Keratinocyte (primary cell): ENCODE measurements around the gene CRHR2. TPM values are rescaled to one million over a fixed set of nuclear protein-coding genes. Genes with fewer than 3 reads are reported as not detected.

Experiments used
- DNase-seq: peaks from one replicate; pipeline ENCODE4 v3.0.0-alpha.2; 2011; ENCODE audit warnings: low read depth, missing footprints, low spot score
- FAIRE-seq: peaks from 2 replicates; lab custom pipeline; 2011; peaks lifted over from hg19 to GRCh38; lab: Jason Lieb, UNC
- H2AFZ ChIP-seq: 2 replicates; pipeline ENCODE4 v1.6.0; 2012; ENCODE audit warnings: low read length, control low read depth, inconsistent platforms; ENCODE audit not compliant: control insufficient read depth
- H3K27ac ChIP-seq: 2 replicates; pipeline ENCODE4 v1.5.1; 2011; ENCODE audit warnings: low read length; ENCODE audit not compliant: control insufficient read depth, insufficient read depth
- H3K27me3 ChIP-seq: 3 replicates; pipeline ENCODE4 v1.6.0; 2011; ENCODE audit warnings: low read length; ENCODE audit not compliant: control insufficient read depth, insufficient read depth; ENCODE audit errors: extremely low read depth
- H3K36me3 ChIP-seq, 2 experiments: 2 replicates in 1 of 2; 3 replicates in 1 of 2; pipeline ENCODE4 v1.5.1; 2011; ENCODE audit warnings: low read length in 2 of 2, mild to moderate bottlenecking in 1 of 2; ENCODE audit not compliant: control insufficient read depth in 2 of 2, insufficient read depth in 2 of 2; ENCODE audit errors: extremely low read depth in 1 of 2
- H3K4me1 ChIP-seq: 3 replicates; pipeline ENCODE4 v1.5.1; 2011; ENCODE audit warnings: low read length; ENCODE audit not compliant: control insufficient read depth, insufficient read depth; ENCODE audit errors: extremely low read depth
- H3K4me2 ChIP-seq: 3 replicates; pipeline ENCODE4 v1.6.0; 2011; ENCODE audit warnings: low read depth, low read length; ENCODE audit not compliant: control insufficient read depth, insufficient read depth; ENCODE audit errors: extremely low read depth
- H3K4me3 ChIP-seq, 3 experiments: fragments of 200-600 bp in 1 of 3; sonication (generic) in 1 of 3; 2 replicates in 2 of 3; 3 replicates in 1 of 3; pipeline ENCODE4 v1.5.1; 2011 to 2016; ENCODE audit warnings: low read length in 3 of 3, mild to moderate bottlenecking in 3 of 3, control low read depth in 2 of 3, inconsistent platforms in 1 of 3, low read depth in 1 of 3, mixed read lengths in 1 of 3, mixed run types in 1 of 3, moderate library complexity in 1 of 3; ENCODE audit not compliant: control insufficient read depth in 2 of 3, insufficient read depth in 2 of 3; ENCODE audit errors: extremely low read depth in 1 of 3
- H3K79me2 ChIP-seq: 2 replicates; pipeline ENCODE4 v1.6.0; 2012; ENCODE audit warnings: low read length; ENCODE audit not compliant: control insufficient read depth, insufficient read depth
- H3K9ac ChIP-seq: 3 replicates; pipeline ENCODE4 v1.6.0; 2011; ENCODE audit warnings: low read length; ENCODE audit not compliant: control insufficient read depth, insufficient read depth; ENCODE audit errors: extremely low read depth
- H3K9me1 ChIP-seq: 3 replicates; pipeline ENCODE4 v1.6.0; 2011; ENCODE audit warnings: low read length; ENCODE audit not compliant: control insufficient read depth, insufficient read depth; ENCODE audit errors: extremely low read depth
- H3K9me3 ChIP-seq: 2 replicates; pipeline ENCODE4 v1.5.1; 2012; ENCODE audit warnings: low read depth, low read length; ENCODE audit not compliant: control insufficient read depth
- H4K20me1 ChIP-seq: 3 replicates; pipeline ENCODE4 v1.6.0; 2011; ENCODE audit warnings: low read length; ENCODE audit not compliant: control insufficient read depth, insufficient read depth; ENCODE audit errors: extremely low read depth
- EZH2 ChIP-seq: IDR thresholded peaks from one replicate; pipeline ENCODE4 v1.6.1; 2012; ENCODE audit warnings: inconsistent platforms, mild to moderate bottlenecking, low read length, moderate library complexity
- dilution Hi-C: fragments of 300-500 bp; cut with MboI; formaldehyde crosslinking; loops from one replicate; pipeline ENCODE4 v1.7.0; 2020; ENCODE audit warnings: low sequenced_read_pairs; ENCODE audit not compliant: extremely low pct_ligation_motif_present
- polyA plus RNA-seq, 5 experiments: library from polyadenylated mRNA; depleted of rRNA in 3 of 5; stranded (reverse) in 3 of 5; stranded (forward) in 1 of 5; unstranded in 1 of 5; fragments of >200 nt; gene quantifications; 1 replicate in 1 of 5; 2 replicates in 3 of 5; 3 replicates in 1 of 5; pipeline versions ENCODE4 v1.2.1 to v1.2.3, GENCODE V29; 2011 to 2012; ENCODE audit warnings: missing spikeins in 2 of 5, low read depth in 1 of 5, low replicate concordance in 1 of 5
- TF ChIP-seq, protein P1 (sequence below), 3 experiments: IDR thresholded peaks in 1 of 3; conservative IDR thresholded peaks in 1 of 3; optimal IDR thresholded peaks in 1 of 3; 2 replicates in 2 of 3; 3 replicates in 1 of 3; pipeline versions ENCODE3 to v1.5.1; 2011; ENCODE audit warnings: low read length in 3 of 3, mild to moderate bottlenecking in 3 of 3, moderate library complexity in 2 of 3, control low read depth in 1 of 3, inconsistent platforms in 1 of 3; ENCODE audit not compliant: insufficient read depth in 2 of 3; ENCODE audit errors: extremely low read depth in 1 of 3

CRHR2 gene
- polyA plus RNA-seq, 1 donor (not counting 4 experiments of a cell fraction or from before 2014, with no cell fraction given): not detected

GRCh38 chr7:30705596-30705995 lies 23.3 kb upstream of the CRHR2 start:
- Histone ChIP-seq H3K4me3 (no peak overlapping the region), H3K9me1 (no peaks in the 10 kb centered on the region), H3K9me3 (no peaks in the 10 kb centered on the region), H3K4me1 (no peaks in the 10 kb centered on the region), H4K20me1 (no peaks in the 10 kb centered on the region), H3K79me2 (no peaks in the 10 kb centered on the region), H3K4me2 (no peak overlapping the region), H3K9ac (no peak overlapping the region), H3K27ac (no peak overlapping the region), H3K36me3 (no peaks in the 10 kb centered on the region), H2AFZ (no peak overlapping the region), H3K27me3 (peaks cover 22% of the 10 kb centered on the region)
- DNase-seq (no peak), FAIRE-seq (no peak)
- dilution Hi-C loops: no loop called here
- TF ChIP-seq EZH2: no peak
- TF ChIP-seq, protein P1, sequence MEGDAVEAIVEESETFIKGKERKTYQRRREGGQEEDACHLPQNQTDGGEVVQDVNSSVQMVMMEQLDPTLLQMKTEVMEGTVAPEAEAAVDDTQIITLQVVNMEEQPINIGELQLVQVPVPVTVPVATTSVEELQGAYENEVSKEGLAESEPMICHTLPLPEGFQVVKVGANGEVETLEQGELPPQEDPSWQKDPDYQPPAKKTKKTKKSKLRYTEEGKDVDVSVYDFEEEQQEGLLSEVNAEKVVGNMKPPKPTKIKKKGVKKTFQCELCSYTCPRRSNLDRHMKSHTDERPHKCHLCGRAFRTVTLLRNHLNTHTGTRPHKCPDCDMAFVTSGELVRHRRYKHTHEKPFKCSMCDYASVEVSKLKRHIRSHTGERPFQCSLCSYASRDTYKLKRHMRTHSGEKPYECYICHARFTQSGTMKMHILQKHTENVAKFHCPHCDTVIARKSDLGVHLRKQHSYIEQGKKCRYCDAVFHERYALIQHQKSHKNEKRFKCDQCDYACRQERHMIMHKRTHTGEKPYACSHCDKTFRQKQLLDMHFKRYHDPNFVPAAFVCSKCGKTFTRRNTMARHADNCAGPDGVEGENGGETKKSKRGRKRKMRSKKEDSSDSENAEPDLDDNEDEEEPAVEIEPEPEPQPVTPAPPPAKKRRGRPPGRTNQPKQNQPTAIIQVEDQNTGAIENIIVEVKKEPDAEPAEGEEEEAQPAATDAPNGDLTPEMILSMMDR (optimal IDR thresholded peaks at IDR 0.05 in 1 of 3, IDR thresholded peaks at IDR 0.05 in 1 of 3, conservative IDR thresholded peaks at IDR 0.05 in 1 of 3; ENCODE audit: extremely low read depth in 1 of 3, insufficient read depth in 2 of 3, low read length in 3 of 3): no peak

DNA sequence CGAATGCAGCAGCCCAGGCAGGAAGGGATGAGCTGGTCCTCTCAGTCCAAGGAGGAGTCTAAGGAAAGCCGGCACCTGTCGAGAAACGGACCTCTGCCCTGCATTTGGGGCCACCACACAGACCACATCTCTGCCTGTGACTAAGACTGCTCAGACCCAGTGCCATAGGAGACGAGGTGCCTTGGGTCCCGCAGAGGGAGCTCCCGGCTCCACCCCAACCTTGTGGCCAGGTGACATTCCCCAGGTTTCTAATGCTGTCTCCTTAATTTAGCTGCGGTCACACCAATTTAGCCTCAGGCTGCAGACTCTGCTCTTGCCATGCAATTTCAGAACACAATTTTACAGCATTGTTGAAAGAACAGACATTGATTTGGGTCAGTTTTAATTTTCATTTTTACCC lies 22.8 kb upstream of the CRHR2 start:
- Histone ChIP-seq H3K27ac (no peak overlapping the region), H3K79me2 (no peaks in the 10 kb centered on the region), H3K4me1 (no peaks in the 10 kb centered on the region), H3K27me3 (peaks cover 28% of the 10 kb centered on the region), H4K20me1 (no peaks in the 10 kb centered on the region), H3K4me3 (no peak overlapping the region), H2AFZ (no peak overlapping the region), H3K4me2 (no peak overlapping the region), H3K9me1 (no peaks in the 10 kb centered on the region), H3K9ac (no peak overlapping the region), H3K9me3 (no peaks in the 10 kb centered on the region), H3K36me3 (no peaks in the 10 kb centered on the region)
- DNase-seq (no peak), FAIRE-seq (no peak)
- TF ChIP-seq, protein P1 (optimal IDR thresholded peaks at IDR 0.05 in 1 of 3, IDR thresholded peaks at IDR 0.05 in 1 of 3, conservative IDR thresholded peaks at IDR 0.05 in 1 of 3; ENCODE audit: extremely low read depth in 1 of 3, insufficient read depth in 2 of 3, low read length in 3 of 3): no peak
- TF ChIP-seq EZH2: no peak
- dilution Hi-C loops: no loop called here
